Effector memory CD8-positive, alpha-beta T cell (primary cell): ENCODE data around the gene YEATS2.
"Not testable (repeated sequence)": the region's sequence is repeated elsewhere in the genome, so short reads cannot be mapped to it uniquely, and the experiment has no call there.

Source experiments
- ATAC-seq: fragments of 150-1000 bp; cut with Tn5 transposase; replicated peaks from 2 replicates; pipeline ENCODE4 v1.10.0; 2021; ENCODE audit warnings: mild to moderate bottlenecking, moderate library complexity
- DNase-seq, 3 experiments: peaks; one replicate each; pipeline ENCODE4 v3.0.0; 2021
- H3K27ac Mint-ChIP-seq, 2 donors: one replicate each; pipeline ENCODE4 v1.8.0; 2022; ENCODE audit warnings: mild to moderate bottlenecking in 2 of 2, mixed read lengths in 2 of 2, moderate library complexity in 2 of 2
- H3K27me3 Mint-ChIP-seq, 2 donors: one replicate each; pipeline ENCODE4 v1.8.0; 2022; ENCODE audit warnings: mixed read lengths in 2 of 2
- H3K36me3 Mint-ChIP-seq: one replicate; pipeline ENCODE4 v1.8.0; 2022; ENCODE audit warnings: mild to moderate bottlenecking, moderate library complexity, mixed read lengths; ENCODE audit not compliant: insufficient read depth
- H3K4me1 Mint-ChIP-seq, 2 donors: one replicate each; pipeline ENCODE4 v1.8.0; 2022; ENCODE audit warnings: low read depth in 2 of 2, mixed read lengths in 2 of 2
- H3K4me3 Mint-ChIP-seq, 2 donors: one replicate each; pipeline ENCODE4 v1.8.0; 2022; ENCODE audit warnings: mild to moderate bottlenecking in 2 of 2, mixed read lengths in 2 of 2, moderate library complexity in 2 of 2
- H3K9me3 Mint-ChIP-seq, 2 donors: one replicate each; pipeline ENCODE4 v1.8.0; 2022; ENCODE audit warnings: mixed read lengths in 2 of 2

Gene YEATS2

DNA sequence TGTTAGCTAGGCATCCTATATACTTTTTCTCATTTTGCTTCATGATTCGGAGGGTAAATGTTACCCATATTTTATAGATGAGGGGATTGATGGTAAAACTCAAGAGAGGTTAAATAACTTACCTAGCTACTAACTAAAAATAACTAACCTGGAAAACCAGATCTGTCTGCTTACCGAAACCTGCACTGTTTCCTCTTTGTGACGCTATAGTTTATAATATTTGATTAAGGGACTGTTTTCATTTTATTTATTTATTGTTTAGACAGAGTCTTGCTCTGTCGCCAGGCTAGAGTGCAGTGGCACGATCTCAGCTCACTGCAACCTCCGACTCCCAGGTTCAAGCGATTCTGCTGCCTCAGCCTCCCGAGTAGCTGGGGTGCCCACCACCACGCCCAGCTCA, 71.9 kb downstream of the YEATS2 start:
- Mint-ChIP-seq H3K27ac (peak overlapping the region in 1 of 2 donors; percentile 31), H3K9me3 (no peaks in the 10 kb centered on the region), H3K27me3 (no peaks in the 10 kb centered on the region), H3K4me1 (peaks cover 11% of the 10 kb centered on the region in 2 donors), H3K4me3 (no peak overlapping the region), H3K36me3 (peaks cover 13% of the 10 kb centered on the region)
- DNase-seq, result no peak
- ATAC-seq, result no peak

GRCh38 chr3:183774631-183775030, 77.0 kb downstream of the YEATS2 start:
- H3K27ac Mint-ChIP-seq, result peak overlapping the region in 1 of 2 donors; percentile 60
- DNase-seq (no peak), ATAC-seq (no peak)
- no peak overlapping the region for H3K4me3 Mint-ChIP-seq
- peaks cover 49% of the 10 kb centered on the region for H3K36me3 Mint-ChIP-seq
- no peaks in the 10 kb centered on the region for H3K4me1 Mint-ChIP-seq
- no peaks in the 10 kb centered on the region for H3K27me3 Mint-ChIP-seq
- no peaks in the 10 kb centered on the region for H3K9me3 Mint-ChIP-seq

GRCh38 chr3:183775781-183776180, 78.2 kb downstream of the YEATS2 start:
- H3K36me3 Mint-ChIP-seq, result peaks cover 57% of the 10 kb centered on the region
- H3K27ac Mint-ChIP-seq, result peak overlapping the region in 1 of 2 donors; percentile 3
- no peaks in the 10 kb centered on the region for H3K9me3 Mint-ChIP-seq
- no peaks in the 10 kb centered on the region for H3K27me3 Mint-ChIP-seq
- DNase-seq (no peak), ATAC-seq (no peak)
- H3K4me3 Mint-ChIP-seq, result no peak overlapping the region
- no peaks in the 10 kb centered on the region for H3K4me1 Mint-ChIP-seq

- not testable (repeated sequence) for H3K4me1 Mint-ChIP-seq, H3K4me3 Mint-ChIP-seq, ATAC-seq, H3K27ac Mint-ChIP-seq, H3K9me3 Mint-ChIP-seq, DNase-seq, H3K27me3 Mint-ChIP-seq
- peaks cover 57% of the 10 kb centered on the region for H3K36me3 Mint-ChIP-seq
These were observed 78.9 kb downstream of the YEATS2 start for GRCh38 chr3:183776451-183776850.

- H3K4me3 Mint-ChIP-seq, result no peak overlapping the region
- ATAC-seq, result no peak
- no peak overlapping the region for H3K27ac Mint-ChIP-seq
- peaks cover 63% of the 10 kb centered on the region for H3K36me3 Mint-ChIP-seq
- no peaks in the 10 kb centered on the region for H3K27me3 Mint-ChIP-seq
- no peak for DNase-seq
- no peaks in the 10 kb centered on the region for H3K9me3 Mint-ChIP-seq
- no peaks in the 10 kb centered on the region for H3K4me1 Mint-ChIP-seq
These were observed 79.5 kb downstream of the YEATS2 start for GRCh38 chr3:183777016-183777618.

GRCh38 chr3:183779896-183780465, 82.4 kb downstream of the YEATS2 start:
- Mint-ChIP-seq H3K4me3 (no peak overlapping the region), H3K27me3 (no peaks in the 10 kb centered on the region), H3K27ac (no peak overlapping the region), H3K4me1 (no peaks in the 10 kb centered on the region), H3K36me3 (peaks cover 72% of the 10 kb centered on the region), H3K9me3 (no peaks in the 10 kb centered on the region)
- ATAC-seq (no peak), DNase-seq (no peak)

DNA sequence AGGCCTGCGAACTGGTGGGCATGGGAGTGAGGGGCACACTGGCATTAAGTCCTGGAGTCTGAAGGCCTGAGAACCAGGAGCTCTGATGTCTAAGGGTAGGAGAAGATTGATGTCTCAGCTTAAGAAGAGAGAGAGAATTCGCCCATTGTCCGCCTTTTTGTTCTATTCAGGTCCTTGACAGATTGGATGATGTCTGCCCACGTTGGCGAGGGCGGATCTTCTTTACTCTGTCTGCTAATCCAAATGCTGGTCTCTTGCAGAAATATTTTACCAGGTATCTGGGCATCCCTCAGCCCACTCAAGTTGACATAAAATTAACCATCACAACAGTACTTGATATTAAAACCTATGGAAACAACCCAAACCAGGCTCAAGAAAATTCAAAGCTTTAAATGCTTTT, 83.6 kb downstream of the YEATS2 start:
- DNase-seq (no peak), ATAC-seq (no peak)
- no peaks in the 10 kb centered on the region for H3K27me3 Mint-ChIP-seq
- no peak overlapping the region for H3K4me3 Mint-ChIP-seq
- peaks cover 73% of the 10 kb centered on the region for H3K36me3 Mint-ChIP-seq
- no peaks in the 10 kb centered on the region for H3K4me1 Mint-ChIP-seq
- no peaks in the 10 kb centered on the region for H3K9me3 Mint-ChIP-seq
- H3K27ac Mint-ChIP-seq, result no peak overlapping the region

GRCh38 chr3:183782576-183783276, 85.1 kb downstream of the YEATS2 start:
- no peaks in the 10 kb centered on the region for H3K9me3 Mint-ChIP-seq
- no peaks in the 10 kb centered on the region for H3K27me3 Mint-ChIP-seq
- no peak overlapping the region for H3K4me3 Mint-ChIP-seq
- peaks cover 69% of the 10 kb centered on the region for H3K36me3 Mint-ChIP-seq
- H3K27ac Mint-ChIP-seq, result peak overlapping the region in 1 of 2 donors; percentile 20
- DNase-seq (no peak), ATAC-seq (no peak)
- H3K4me1 Mint-ChIP-seq, result no peaks in the 10 kb centered on the region

GRCh38 chr3:183784503-183784902, 86.9 kb downstream of the YEATS2 start:
- H3K4me1 Mint-ChIP-seq, DNase-seq, H3K4me3 Mint-ChIP-seq, H3K9me3 Mint-ChIP-seq, H3K27me3 Mint-ChIP-seq, ATAC-seq: not testable (repeated sequence)
- peaks cover 66% of the 10 kb centered on the region for H3K36me3 Mint-ChIP-seq
- peak overlapping the region in 1 of 2 donors; percentile 31 for H3K27ac Mint-ChIP-seq

GRCh38 chr3:183789826-183790225, 92.2 kb downstream of the YEATS2 start:
- Mint-ChIP-seq H3K4me3 (no peak overlapping the region), H3K27ac (peak overlapping the region in 1 of 2 donors; percentile 11), H3K36me3 (peaks cover 69% of the 10 kb centered on the region), H3K9me3 (no peaks in the 10 kb centered on the region), H3K4me1 (peaks cover 4 to 9% of the 10 kb centered on the region in 2 donors), H3K27me3 (no peaks in the 10 kb centered on the region)
- DNase-seq (no peak), ATAC-seq (no peak)

- peaks cover 4 to 9% of the 10 kb centered on the region in 2 donors for H3K4me1 Mint-ChIP-seq
- ATAC-seq (no peak), DNase-seq (no peak)
- H3K27me3 Mint-ChIP-seq, result no peaks in the 10 kb centered on the region
- no peak overlapping the region for H3K27ac Mint-ChIP-seq
- H3K36me3 Mint-ChIP-seq, result peaks cover 62% of the 10 kb centered on the region
- H3K4me3 Mint-ChIP-seq, result no peak overlapping the region
- no peaks in the 10 kb centered on the region for H3K9me3 Mint-ChIP-seq
These were observed 93.1 kb downstream of the YEATS2 start for GRCh38 chr3:183790700-183791099.

GRCh38 chr3:183792976-183793375, 95.4 kb downstream of the YEATS2 start:
- peaks cover 53% of the 10 kb centered on the region for H3K36me3 Mint-ChIP-seq
- H3K27me3 Mint-ChIP-seq, result no peaks in the 10 kb centered on the region
- no peak overlapping the region for H3K4me3 Mint-ChIP-seq
- DNase-seq (no peak), ATAC-seq (no peak)
- no peaks in the 10 kb centered on the region for H3K9me3 Mint-ChIP-seq
- H3K4me1 Mint-ChIP-seq, result peaks cover 4 to 9% of the 10 kb centered on the region in 2 donors
- H3K27ac Mint-ChIP-seq, result peak overlapping the region in 1 of 2 donors; percentile 35

GRCh38 chr3:183794452-183794851, 96.9 kb downstream of the YEATS2 start:
- no peaks in the 10 kb centered on the region for H3K27me3 Mint-ChIP-seq
- H3K9me3 Mint-ChIP-seq, result no peaks in the 10 kb centered on the region
- H3K27ac Mint-ChIP-seq, result no peak overlapping the region
- no peak overlapping the region for H3K4me3 Mint-ChIP-seq
- H3K36me3 Mint-ChIP-seq, result peaks cover 58% of the 10 kb centered on the region
- ATAC-seq (no peak), DNase-seq (no peak)
- H3K4me1 Mint-ChIP-seq, result peaks cover 0 to 4% of the 10 kb centered on the region in 2 donors

GRCh38 chr3:183796372-183796771, 98.8 kb downstream of the YEATS2 start:
- Mint-ChIP-seq H3K36me3 (peaks cover 43% of the 10 kb centered on the region), H3K4me1 (no peaks in the 10 kb centered on the region), H3K4me3 (no peak overlapping the region), H3K27me3 (no peaks in the 10 kb centered on the region), H3K27ac (peak overlapping the region in 1 of 2 donors; percentile 78), H3K9me3 (no peaks in the 10 kb centered on the region)
- ATAC-seq (no peak), DNase-seq (no peak)
